GM23338 (cell line): ENCODE data around the gene BRD2.

Experiments used
- CTCF ChIP-seq, 2 experiments: fragments of 200-600 bp in 1 of 2; sonication (generic) in 1 of 2; conservative IDR thresholded peaks; 2 replicates each; pipeline versions ENCODE4 v1.5.1 to v1.6.1; 2016 to 2017; ENCODE audit warnings: antibody characterized with exemption in 2 of 2, low read depth in 2 of 2, mild to moderate bottlenecking in 2 of 2, moderate library complexity in 1 of 2
- EZH2 ChIP-seq: fragments of 200-600 bp; sonication (generic); IDR thresholded peaks from one replicate; pipeline ENCODE4 v1.8.0; 2017; ENCODE audit warnings: antibody characterized with exemption, mild to moderate bottlenecking, low read depth; ENCODE audit not compliant: unreplicated experiment
- JUNB ChIP-seq: IDR thresholded peaks from one replicate; pipeline ENCODE4 v1.6.1; 2016; ENCODE audit warnings: antibody characterized with exemption; ENCODE audit not compliant: unreplicated experiment
- NANOG ChIP-seq: IDR thresholded peaks from 2 replicates; pipeline ENCODE4 v1.6.1; 2016; ENCODE audit warnings: antibody characterized with exemption, borderline replicate concordance
- POLR2AphosphoS5 ChIP-seq: IDR thresholded peaks from 2 replicates; pipeline ENCODE4 v1.6.1; 2016; ENCODE audit warnings: antibody characterized with exemption, low read depth
- ZNF462 ChIP-seq: fragments of 250-450 bp; sonication (Bioruptor Pico); IDR thresholded peaks from 2 replicates; pipeline ENCODE4 v1.5.0; 2020; ENCODE audit warnings: mild to moderate bottlenecking, moderate library complexity

- no peak for TF ChIP-seq ZNF462 (CRISPR knock-in tag)
- no peak for TF ChIP-seq CTCF (conservative IDR thresholded peaks at IDR 0.05; ENCODE audit: low read depth in 2 of 2)
- TF ChIP-seq POLR2AphosphoS5, result no peak
- no peak for TF ChIP-seq JUNB
- TF ChIP-seq EZH2, result no peak
- no peak for TF ChIP-seq NANOG
Observed at GRCh38 chr6:32945953-32946352, 22.4 kb upstream of the BRD2 start.
